ENCODE data around the gene IL17RB.
A peak's percentile ranks its signal among the peaks of the same experiment; 100 is the strongest.

IL17RB gene

GRCh38 chr3:53835257-53835656, 11.1 kb upstream of the IL17RB start:
- TF ChIP-seq TAF1 (IDR thresholded peaks at IDR 0.05; ENCODE audit: borderline replicate concordance, low read depth, low read length) (no peak), POLR2AphosphoS5 (IDR thresholded peaks at IDR 0.05; ENCODE audit: low read depth, low read length) (no peak), POLR2A (IDR thresholded peaks at IDR 0.05; ENCODE audit: low read depth, low read length) (no peak)
- FAIRE-seq (no peak), DNase-seq (ENCODE audit: insufficient read length) (no peak)

- no peak for TF ChIP-seq TAF1 (IDR thresholded peaks at IDR 0.05; ENCODE audit: borderline replicate concordance, low read depth, low read length)
- TF ChIP-seq POLR2AphosphoS5 (IDR thresholded peaks at IDR 0.05; ENCODE audit: low read depth, low read length) = no peak
- no peak for TF ChIP-seq POLR2A (IDR thresholded peaks at IDR 0.05; ENCODE audit: low read depth, low read length)
- DNase-seq (ENCODE audit: insufficient read length) = no peak
- no peak for FAIRE-seq
These were observed 10.1 kb upstream of the IL17RB start for GRCh38 chr3:53836084-53836872.

- FAIRE-seq = no peak
- DNase-seq (ENCODE audit: insufficient read length) = no peak
- TF ChIP-seq TAF1 (IDR thresholded peaks at IDR 0.05; ENCODE audit: borderline replicate concordance, low read depth, low read length) (no peak), POLR2A (IDR thresholded peaks at IDR 0.05; ENCODE audit: low read depth, low read length) (no peak), POLR2AphosphoS5 (IDR thresholded peaks at IDR 0.05; ENCODE audit: low read depth, low read length) (no peak)
These were observed 9.0 kb upstream of the IL17RB start for GRCh38 chr3:53837331-53837730.

- DNase-seq (ENCODE audit: insufficient read length) (no peak), FAIRE-seq (no peak)
- TF ChIP-seq TAF1 (IDR thresholded peaks at IDR 0.05; ENCODE audit: borderline replicate concordance, low read depth, low read length) (no peak), POLR2AphosphoS5 (IDR thresholded peaks at IDR 0.05; ENCODE audit: low read depth, low read length) (no peak), POLR2A (IDR thresholded peaks at IDR 0.05; ENCODE audit: low read depth, low read length) (no peak)
These were observed 5.1 kb upstream of the IL17RB start for GRCh38 chr3:53841296-53841695.

GRCh38 chr3:53842436-53843194, 3.8 kb upstream of the IL17RB start:
- TF ChIP-seq POLR2AphosphoS5 (IDR thresholded peaks at IDR 0.05; ENCODE audit: low read depth, low read length) (no peak), POLR2A (IDR thresholded peaks at IDR 0.05; ENCODE audit: low read depth, low read length) (no peak), TAF1 (IDR thresholded peaks at IDR 0.05; ENCODE audit: borderline replicate concordance, low read depth, low read length) (no peak)
- DNase-seq (ENCODE audit: insufficient read length) (no peak), FAIRE-seq (peak; percentile 48)

- peak; percentile 85 for FAIRE-seq
- DNase-seq (ENCODE audit: insufficient read length) = no peak
- TF ChIP-seq POLR2A (IDR thresholded peaks at IDR 0.05; ENCODE audit: low read depth, low read length) (no peak), POLR2AphosphoS5 (IDR thresholded peaks at IDR 0.05; ENCODE audit: low read depth, low read length) (no peak), TAF1 (IDR thresholded peaks at IDR 0.05; ENCODE audit: borderline replicate concordance, low read depth, low read length) (no peak)
These were observed 2.9 kb upstream of the IL17RB start for GRCh38 chr3:53843195-53844177.

- FAIRE-seq (no peak), DNase-seq (ENCODE audit: insufficient read length) (no peak)
- no peak for TF ChIP-seq POLR2A (IDR thresholded peaks at IDR 0.05; ENCODE audit: low read depth, low read length)
- TF ChIP-seq TAF1 (IDR thresholded peaks at IDR 0.05; ENCODE audit: borderline replicate concordance, low read depth, low read length) = no peak
- TF ChIP-seq POLR2AphosphoS5 (IDR thresholded peaks at IDR 0.05; ENCODE audit: low read depth, low read length) = no peak
These were observed 1.9 kb upstream of the IL17RB start for GRCh38 chr3:53844262-53845102.

- no peak for TF ChIP-seq POLR2A (IDR thresholded peaks at IDR 0.05; ENCODE audit: low read depth, low read length)
- no peak for TF ChIP-seq POLR2AphosphoS5 (IDR thresholded peaks at IDR 0.05; ENCODE audit: low read depth, low read length)
- TF ChIP-seq TAF1 (IDR thresholded peaks at IDR 0.05; ENCODE audit: borderline replicate concordance, low read depth, low read length) = no peak
- DNase-seq (ENCODE audit: insufficient read length) = no peak
- FAIRE-seq = peak; percentile 61
These were observed 1.1 kb upstream of the IL17RB start for GRCh38 chr3:53845103-53845880.

- DNase-seq (ENCODE audit: insufficient read length) (no peak), FAIRE-seq (peak; percentile 14)
- TF ChIP-seq TAF1 (IDR thresholded peaks at IDR 0.05; ENCODE audit: borderline replicate concordance, low read depth, low read length) = no peak
These were observed 561 bp upstream of the IL17RB start for GRCh38 chr3:53845881-53846133.

GRCh38 chr3:53846851-53847155, 435 bp downstream of the IL17RB start:
- no peak for TF ChIP-seq POLR2AphosphoS5 (IDR thresholded peaks at IDR 0.05; ENCODE audit: low read depth, low read length)
- no peak for TF ChIP-seq POLR2A (IDR thresholded peaks at IDR 0.05; ENCODE audit: low read depth, low read length)
- TF ChIP-seq TAF1 (IDR thresholded peaks at IDR 0.05; ENCODE audit: borderline replicate concordance, low read depth, low read length) = no peak
- FAIRE-seq (no peak), DNase-seq (ENCODE audit: insufficient read length) (no peak)
